Keratinocyte (primary cell): ENCODE measurements around the gene CXCL13. TPM values are rescaled to one million over a fixed set of nuclear protein-coding genes. Genes with fewer than 3 reads are reported as not detected.
"Not testable (repeated sequence)": the region's sequence is repeated elsewhere in the genome, so short reads cannot be mapped to it uniquely, and the experiment has no call there.

Source experiments
- DNase-seq: peaks from one replicate; pipeline ENCODE4 v3.0.0-alpha.2; 2011; ENCODE audit warnings: low read depth, missing footprints, low spot score
- FAIRE-seq: peaks from 2 replicates; lab custom pipeline; 2011; peaks lifted over from hg19 to GRCh38; lab: Jason Lieb, UNC
- H2AFZ ChIP-seq: 2 replicates; pipeline ENCODE4 v1.6.0; 2012; ENCODE audit warnings: low read length, control low read depth, inconsistent platforms; ENCODE audit not compliant: control insufficient read depth
- H3K27ac ChIP-seq: 2 replicates; pipeline ENCODE4 v1.5.1; 2011; ENCODE audit warnings: low read length; ENCODE audit not compliant: control insufficient read depth, insufficient read depth
- H3K27me3 ChIP-seq: 3 replicates; pipeline ENCODE4 v1.6.0; 2011; ENCODE audit warnings: low read length; ENCODE audit not compliant: control insufficient read depth, insufficient read depth; ENCODE audit errors: extremely low read depth
- H3K36me3 ChIP-seq, 2 experiments: 2 replicates in 1 of 2; 3 replicates in 1 of 2; pipeline ENCODE4 v1.5.1; 2011; ENCODE audit warnings: low read length in 2 of 2, mild to moderate bottlenecking in 1 of 2; ENCODE audit not compliant: control insufficient read depth in 2 of 2, insufficient read depth in 2 of 2; ENCODE audit errors: extremely low read depth in 1 of 2
- H3K4me1 ChIP-seq: 3 replicates; pipeline ENCODE4 v1.5.1; 2011; ENCODE audit warnings: low read length; ENCODE audit not compliant: control insufficient read depth, insufficient read depth; ENCODE audit errors: extremely low read depth
- H3K4me2 ChIP-seq: 3 replicates; pipeline ENCODE4 v1.6.0; 2011; ENCODE audit warnings: low read depth, low read length; ENCODE audit not compliant: control insufficient read depth, insufficient read depth; ENCODE audit errors: extremely low read depth
- H3K4me3 ChIP-seq, 3 experiments: fragments of 200-600 bp in 1 of 3; sonication (generic) in 1 of 3; 2 replicates in 2 of 3; 3 replicates in 1 of 3; pipeline ENCODE4 v1.5.1; 2011 to 2016; ENCODE audit warnings: low read length in 3 of 3, mild to moderate bottlenecking in 3 of 3, control low read depth in 2 of 3, inconsistent platforms in 1 of 3, low read depth in 1 of 3, mixed read lengths in 1 of 3, mixed run types in 1 of 3, moderate library complexity in 1 of 3; ENCODE audit not compliant: control insufficient read depth in 2 of 3, insufficient read depth in 2 of 3; ENCODE audit errors: extremely low read depth in 1 of 3
- H3K79me2 ChIP-seq: 2 replicates; pipeline ENCODE4 v1.6.0; 2012; ENCODE audit warnings: low read length; ENCODE audit not compliant: control insufficient read depth, insufficient read depth
- H3K9ac ChIP-seq: 3 replicates; pipeline ENCODE4 v1.6.0; 2011; ENCODE audit warnings: low read length; ENCODE audit not compliant: control insufficient read depth, insufficient read depth; ENCODE audit errors: extremely low read depth
- H3K9me1 ChIP-seq: 3 replicates; pipeline ENCODE4 v1.6.0; 2011; ENCODE audit warnings: low read length; ENCODE audit not compliant: control insufficient read depth, insufficient read depth; ENCODE audit errors: extremely low read depth
- H3K9me3 ChIP-seq: 2 replicates; pipeline ENCODE4 v1.5.1; 2012; ENCODE audit warnings: low read depth, low read length; ENCODE audit not compliant: control insufficient read depth
- H4K20me1 ChIP-seq: 3 replicates; pipeline ENCODE4 v1.6.0; 2011; ENCODE audit warnings: low read length; ENCODE audit not compliant: control insufficient read depth, insufficient read depth; ENCODE audit errors: extremely low read depth
- EZH2 ChIP-seq: IDR thresholded peaks from one replicate; pipeline ENCODE4 v1.6.1; 2012; ENCODE audit warnings: inconsistent platforms, mild to moderate bottlenecking, low read length, moderate library complexity
- dilution Hi-C: fragments of 300-500 bp; cut with MboI; formaldehyde crosslinking; loops from one replicate; pipeline ENCODE4 v1.7.0; 2020; ENCODE audit warnings: low sequenced_read_pairs; ENCODE audit not compliant: extremely low pct_ligation_motif_present
- polyA plus RNA-seq, 5 experiments: library from polyadenylated mRNA; depleted of rRNA in 3 of 5; stranded (reverse) in 3 of 5; stranded (forward) in 1 of 5; unstranded in 1 of 5; fragments of >200 nt; gene quantifications; 1 replicate in 1 of 5; 2 replicates in 3 of 5; 3 replicates in 1 of 5; pipeline versions ENCODE4 v1.2.1 to v1.2.3, GENCODE V29; 2011 to 2012; ENCODE audit warnings: missing spikeins in 2 of 5, low read depth in 1 of 5, low replicate concordance in 1 of 5
- TF ChIP-seq, protein P1 (sequence below), 3 experiments: IDR thresholded peaks in 1 of 3; conservative IDR thresholded peaks in 1 of 3; optimal IDR thresholded peaks in 1 of 3; 2 replicates in 2 of 3; 3 replicates in 1 of 3; pipeline versions ENCODE3 to v1.5.1; 2011; ENCODE audit warnings: low read length in 3 of 3, mild to moderate bottlenecking in 3 of 3, moderate library complexity in 2 of 3, control low read depth in 1 of 3, inconsistent platforms in 1 of 3; ENCODE audit not compliant: insufficient read depth in 2 of 3; ENCODE audit errors: extremely low read depth in 1 of 3

The CXCL13 gene
- polyA plus RNA-seq, 1 donor (not counting 4 experiments of a cell fraction or from before 2014, with no cell fraction given): not detected

GRCh38 chr4:77636902-77637301, 31.3 kb downstream of the CXCL13 start:
- Histone ChIP-seq H3K4me1 (peaks cover 15% of the 10 kb centered on the region), H3K9me3 (no peaks in the 10 kb centered on the region), H3K4me2 (peak overlapping the region; percentile 46), H3K27me3 (no peaks in the 10 kb centered on the region), H2AFZ (peak overlapping the region; percentile 36), H3K27ac (peak overlapping the region; percentile 63), H3K9ac (peak overlapping the region; percentile 51), H3K36me3 (no peaks in the 10 kb centered on the region), H3K9me1 (no peaks in the 10 kb centered on the region), H3K4me3 (no peak overlapping the region), H4K20me1 (no peaks in the 10 kb centered on the region), H3K79me2 (no peaks in the 10 kb centered on the region)
- no peak for TF ChIP-seq EZH2
- TF ChIP-seq, protein P1, sequence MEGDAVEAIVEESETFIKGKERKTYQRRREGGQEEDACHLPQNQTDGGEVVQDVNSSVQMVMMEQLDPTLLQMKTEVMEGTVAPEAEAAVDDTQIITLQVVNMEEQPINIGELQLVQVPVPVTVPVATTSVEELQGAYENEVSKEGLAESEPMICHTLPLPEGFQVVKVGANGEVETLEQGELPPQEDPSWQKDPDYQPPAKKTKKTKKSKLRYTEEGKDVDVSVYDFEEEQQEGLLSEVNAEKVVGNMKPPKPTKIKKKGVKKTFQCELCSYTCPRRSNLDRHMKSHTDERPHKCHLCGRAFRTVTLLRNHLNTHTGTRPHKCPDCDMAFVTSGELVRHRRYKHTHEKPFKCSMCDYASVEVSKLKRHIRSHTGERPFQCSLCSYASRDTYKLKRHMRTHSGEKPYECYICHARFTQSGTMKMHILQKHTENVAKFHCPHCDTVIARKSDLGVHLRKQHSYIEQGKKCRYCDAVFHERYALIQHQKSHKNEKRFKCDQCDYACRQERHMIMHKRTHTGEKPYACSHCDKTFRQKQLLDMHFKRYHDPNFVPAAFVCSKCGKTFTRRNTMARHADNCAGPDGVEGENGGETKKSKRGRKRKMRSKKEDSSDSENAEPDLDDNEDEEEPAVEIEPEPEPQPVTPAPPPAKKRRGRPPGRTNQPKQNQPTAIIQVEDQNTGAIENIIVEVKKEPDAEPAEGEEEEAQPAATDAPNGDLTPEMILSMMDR (optimal IDR thresholded peaks at IDR 0.05 in 1 of 3, IDR thresholded peaks at IDR 0.05 in 1 of 3, conservative IDR thresholded peaks at IDR 0.05 in 1 of 3; ENCODE audit: extremely low read depth in 1 of 3, insufficient read depth in 2 of 3, low read length in 3 of 3): no peak
- FAIRE-seq: peak; percentile 99
- peak; percentile 81 for DNase-seq
- dilution Hi-C loops: no loop called here

GRCh38 chr4:77644069-77644468, 38.4 kb downstream of the CXCL13 start:
- H2AFZ ChIP-seq, dilution Hi-C loops, H4K20me1 ChIP-seq, H3K9me1 ChIP-seq, FAIRE-seq, H3K27me3 ChIP-seq, H3K4me2 ChIP-seq, DNase-seq, H3K27ac ChIP-seq, H3K4me3 ChIP-seq, H3K9ac ChIP-seq, H3K36me3 ChIP-seq, H3K9me3 ChIP-seq, H3K4me1 ChIP-seq, H3K79me2 ChIP-seq: not testable (repeated sequence)

GRCh38 chr4:77650787-77651186, 45.2 kb downstream of the CXCL13 start:
- Histone ChIP-seq H3K4me3 (no peak overlapping the region), H4K20me1 (no peaks in the 10 kb centered on the region), H3K4me2 (no peak overlapping the region), H3K9me3 (no peaks in the 10 kb centered on the region), H3K9me1 (no peaks in the 10 kb centered on the region), H2AFZ (no peak overlapping the region), H3K36me3 (no peaks in the 10 kb centered on the region), H3K27ac (no peak overlapping the region), H3K4me1 (no peaks in the 10 kb centered on the region), H3K79me2 (no peaks in the 10 kb centered on the region), H3K27me3 (no peaks in the 10 kb centered on the region), H3K9ac (no peak overlapping the region)
- DNase-seq: no peak
- dilution Hi-C loops: no loop called here
- no peak for TF ChIP-seq EZH2
- FAIRE-seq: no peak
